Hematopoietic multipotent progenitor cell (in vitro differentiated cells): ENCODE measurements around the gene DNAJC30. TPM values are rescaled to one million over a fixed set of nuclear protein-coding genes. Genes with fewer than 3 reads are reported as not detected.

Source experiments
- DNase-seq, 3 donors: peaks; one replicate each; pipeline ENCODE4 v3.0.0-alpha.2; 2011 to 2015; ENCODE audit warnings: low read depth in 2 of 3, low spot score in 2 of 3
- total RNA-seq: library from RNA; depleted of rRNA; stranded (reverse); fragments of >200 nt; gene quantifications from one replicate; pipeline ENCODE4 v1.2.3, GENCODE V29; 2012

Gene DNAJC30
- total RNA-seq, 1 donor = 4.8 TPM

GRCh38 chr7:73708961-73709549 lies 25.8 kb upstream of the DNAJC30 start:
- no peak for DNase-seq

GRCh38 chr7:73707045-73707631 lies 23.9 kb upstream of the DNAJC30 start:
- no peak for DNase-seq

- DNase-seq = peak in 2 of 3 donors; percentile 55 to 70
Observed at GRCh38 chr7:73706126-73707044, 23.1 kb upstream of the DNAJC30 start.

GRCh38 chr7:73705551-73705920 lies 22.3 kb upstream of the DNAJC30 start:
- DNase-seq = no peak

GRCh38 chr7:73704640-73705550 lies 21.6 kb upstream of the DNAJC30 start:
- no peak for DNase-seq

GRCh38 chr7:73703757-73704639 lies 20.7 kb upstream of the DNAJC30 start:
- peak in 1 of 3 donors; percentile 58 for DNase-seq

GRCh38 chr7:73703225-73703624 lies 20.0 kb upstream of the DNAJC30 start:
- DNase-seq = no peak

GRCh38 chr7:73702665-73703064 lies 19.4 kb upstream of the DNAJC30 start:
- no peak for DNase-seq

- no peak for DNase-seq
Observed at GRCh38 chr7:73702226-73702625, 19.0 kb upstream of the DNAJC30 start.

GRCh38 chr7:73701357-73701995 lies 18.2 kb upstream of the DNAJC30 start:
- DNase-seq = peak in 1 of 3 donors; percentile 49

GRCh38 chr7:73700581-73701134 lies 17.4 kb upstream of the DNAJC30 start:
- DNase-seq = no peak

GRCh38 chr7:73700069-73700423 lies 16.8 kb upstream of the DNAJC30 start:
- no peak for DNase-seq

- DNase-seq = no peak
Observed at GRCh38 chr7:73699370-73700068, 16.3 kb upstream of the DNAJC30 start.

GRCh38 chr7:73698410-73698809 lies 15.2 kb upstream of the DNAJC30 start:
- no peak for DNase-seq

GRCh38 chr7:73696372-73696771 lies 13.1 kb upstream of the DNAJC30 start:
- DNase-seq = no peak

GRCh38 chr7:73690646-73691045 lies 7.4 kb upstream of the DNAJC30 start:
- DNase-seq = no peak

GRCh38 chr7:73688288-73688687 lies 5.0 kb upstream of the DNAJC30 start:
- DNase-seq = no peak

- DNase-seq = no peak
Observed at GRCh38 chr7:73685311-73685710, 2.1 kb upstream of the DNAJC30 start.
